ENCODE results near the gene CANT1. TPM values are rescaled to one million over a fixed set of nuclear protein-coding genes. Genes with fewer than 3 reads are reported as not detected.

The CANT1 gene
- total RNA-seq, 1 experiment from 2014 or later, result 33.0 TPM

DNA sequence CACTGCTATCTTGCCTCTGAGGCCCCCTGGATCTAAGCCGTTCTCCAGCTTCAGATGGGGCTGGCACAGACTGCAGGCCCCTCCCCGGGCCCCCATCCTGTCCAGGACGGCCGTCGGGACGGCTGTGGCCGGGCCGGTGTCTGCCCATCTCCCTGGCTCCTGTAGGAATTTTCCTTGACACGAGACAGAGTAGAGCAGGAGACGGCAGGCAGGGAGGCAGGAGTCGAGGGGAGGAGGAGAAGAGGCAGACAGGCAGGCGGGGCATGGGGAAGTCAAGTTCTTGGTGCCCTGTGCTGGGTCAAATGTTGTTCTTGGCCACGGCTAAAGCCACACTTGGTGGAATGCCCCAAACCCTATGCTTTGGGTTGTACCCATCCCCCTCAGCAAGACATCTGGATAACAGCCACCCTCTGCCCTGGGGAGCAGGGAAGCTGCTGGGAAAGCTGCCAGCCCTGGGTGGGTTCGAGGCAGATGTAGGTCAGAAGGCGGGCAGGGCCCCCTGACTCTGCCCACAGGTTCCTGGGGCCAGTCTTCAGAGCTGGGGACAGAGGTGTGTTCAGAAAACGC, 18.4 kb upstream of the CANT1 start:
- Histone ChIP-seq H3K79me2 (ENCODE audit: insufficient read depth, low read length) (no peaks in the 10 kb centered on the region), H4K20me1 (ENCODE audit: control insufficient read depth, insufficient read depth, insufficient read length) (no peaks in the 10 kb centered on the region), H2BK20ac (ENCODE audit: low read depth, low read length, poor library complexity, severe bottlenecking) (no peak overlapping the region), H2BK120ac (ENCODE audit: low read depth, low read length, poor library complexity, severe bottlenecking) (no peak overlapping the region), H3K27me3 (ENCODE audit: insufficient read depth, low read length) (peaks cover 21% of the 10 kb centered on the region; the same call in 1 of the 2 replicates), H3K9ac (ENCODE audit: extremely low read depth, insufficient read length, low read length) (no peak overlapping the region), H3K14ac (ENCODE audit: insufficient read depth, low read length) (no peak overlapping the region), H3K4me1 (ENCODE audit: insufficient read depth, low read length) (no peaks in the 10 kb centered on the region), H2BK5ac (ENCODE audit: insufficient read length, low read length) (no peak overlapping the region), H4K5ac (ENCODE audit: insufficient read length, low read depth, low read length) (no peak overlapping the region), H4K91ac (ENCODE audit: insufficient read length, low read depth, low read length) (no peak overlapping the region), H3T11ph (ENCODE audit: low read length) (no peak overlapping the region), H3K23me2 (ENCODE audit: insufficient read length, low read depth, low read length, poor library complexity, severe bottlenecking) (peaks cover 13% of the 10 kb centered on the region), H2BK15ac (ENCODE audit: low read depth, low read length) (no peak overlapping the region), H2AFZ (ENCODE audit: low read length) (no peak overlapping the region), H3K56ac (ENCODE audit: insufficient read length, low read depth, low read length) (no peak overlapping the region), H2AK5ac (ENCODE audit: insufficient read length, low read length) (no peak overlapping the region), H3K27ac (ENCODE audit: insufficient read length, low read depth, low read length) (no peak overlapping the region), H3K4ac (ENCODE audit: low read depth, low read length) (no peak overlapping the region), H3K9me3 (ENCODE audit: control insufficient read depth, low read depth, low read length) (no peaks in the 10 kb centered on the region), H3K23ac (ENCODE audit: insufficient read length, low read depth, low read length) (no peak overlapping the region), H3K18ac (ENCODE audit: insufficient read length, low read depth, low read length) (no peak overlapping the region), H3K4me2 (ENCODE audit: insufficient read depth, insufficient read length, low read length) (no peak overlapping the region), H2BK12ac (ENCODE audit: insufficient read length, low read depth, low read length) (no peak overlapping the region), H3K79me1 (ENCODE audit: insufficient read depth, low read depth, low read length, poor library complexity, severe bottlenecking) (no peaks in the 10 kb centered on the region), H4K8ac (replicated peaks; ENCODE audit: insufficient read length, low read depth, low read length) (no peak overlapping the region)
- H3K36me3 Mint-ChIP-seq (ENCODE audit: insufficient read depth in 1 of 3, low read depth in 3 of 3), result no peaks in the 10 kb centered on the region; a peak in 1 of 7 replicates
- TF ChIP-seq, protein P1, sequence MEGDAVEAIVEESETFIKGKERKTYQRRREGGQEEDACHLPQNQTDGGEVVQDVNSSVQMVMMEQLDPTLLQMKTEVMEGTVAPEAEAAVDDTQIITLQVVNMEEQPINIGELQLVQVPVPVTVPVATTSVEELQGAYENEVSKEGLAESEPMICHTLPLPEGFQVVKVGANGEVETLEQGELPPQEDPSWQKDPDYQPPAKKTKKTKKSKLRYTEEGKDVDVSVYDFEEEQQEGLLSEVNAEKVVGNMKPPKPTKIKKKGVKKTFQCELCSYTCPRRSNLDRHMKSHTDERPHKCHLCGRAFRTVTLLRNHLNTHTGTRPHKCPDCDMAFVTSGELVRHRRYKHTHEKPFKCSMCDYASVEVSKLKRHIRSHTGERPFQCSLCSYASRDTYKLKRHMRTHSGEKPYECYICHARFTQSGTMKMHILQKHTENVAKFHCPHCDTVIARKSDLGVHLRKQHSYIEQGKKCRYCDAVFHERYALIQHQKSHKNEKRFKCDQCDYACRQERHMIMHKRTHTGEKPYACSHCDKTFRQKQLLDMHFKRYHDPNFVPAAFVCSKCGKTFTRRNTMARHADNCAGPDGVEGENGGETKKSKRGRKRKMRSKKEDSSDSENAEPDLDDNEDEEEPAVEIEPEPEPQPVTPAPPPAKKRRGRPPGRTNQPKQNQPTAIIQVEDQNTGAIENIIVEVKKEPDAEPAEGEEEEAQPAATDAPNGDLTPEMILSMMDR (conservative IDR thresholded peaks at IDR 0.05), result no peak
- peaks cover 100% of the 10 kb centered on the region for H3K27me3 Mint-ChIP-seq (ENCODE audit: low read depth)
- H3K27ac Mint-ChIP-seq, result no peak overlapping the region
- DNase-seq, result no peak
- H3K4me3 Mint-ChIP-seq, result no peak overlapping the region
- no peaks in the 10 kb centered on the region for H3K9me3 Mint-ChIP-seq
- peaks cover 13 to 27% of the 10 kb centered on the region in 2 experiments for H3K4me1 Mint-ChIP-seq
- WGBS (ENCODE audit: extremely low coverage, insufficient read length, low lambda C conversion rate), result no CpG with 5 or more reads among the region's 16 CpGs
